22Rv1 (cell line): Measurements from ENCODE around the gene RAB40A.
"Not testable (repeated sequence)": the region's sequence is repeated elsewhere in the genome, so short reads cannot be mapped to it uniquely, and the experiment has no call there.

Source experiments
- H3K27ac ChIP-seq: fragments of 450-650 bp; 2 replicates; pipeline ENCODE4 v1.5.1; 2017
- ZFX ChIP-seq: fragments of 450-650 bp; IDR thresholded peaks from 2 replicates; pipeline ENCODE4 v1.6.1; 2017; ENCODE audit warnings: antibody characterized with exemption, borderline replicate concordance
- TF ChIP-seq, protein P1 (sequence below): fragments of 450-650 bp; IDR thresholded peaks from 2 replicates; pipeline ENCODE4 v1.5.1; 2017; ENCODE audit warnings: mild to moderate bottlenecking

The RAB40A gene

DNA sequence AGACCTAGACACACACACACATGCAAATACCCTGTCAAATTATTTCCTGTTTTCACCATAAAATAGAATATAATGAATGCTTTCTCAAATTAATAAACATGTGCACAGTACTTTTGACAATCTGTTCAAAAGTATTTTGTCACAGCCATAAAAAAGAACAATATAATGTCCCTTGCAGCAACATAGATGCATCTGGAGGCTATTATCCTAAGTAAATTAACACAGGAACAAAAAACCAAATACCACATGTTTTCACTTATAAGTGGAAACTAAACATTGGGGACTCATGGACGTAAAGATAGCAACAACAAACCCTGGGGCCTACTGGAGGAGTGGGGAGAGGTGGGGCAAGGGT is 15.5 kb downstream of the RAB40A start:
- TF ChIP-seq, protein P1, sequence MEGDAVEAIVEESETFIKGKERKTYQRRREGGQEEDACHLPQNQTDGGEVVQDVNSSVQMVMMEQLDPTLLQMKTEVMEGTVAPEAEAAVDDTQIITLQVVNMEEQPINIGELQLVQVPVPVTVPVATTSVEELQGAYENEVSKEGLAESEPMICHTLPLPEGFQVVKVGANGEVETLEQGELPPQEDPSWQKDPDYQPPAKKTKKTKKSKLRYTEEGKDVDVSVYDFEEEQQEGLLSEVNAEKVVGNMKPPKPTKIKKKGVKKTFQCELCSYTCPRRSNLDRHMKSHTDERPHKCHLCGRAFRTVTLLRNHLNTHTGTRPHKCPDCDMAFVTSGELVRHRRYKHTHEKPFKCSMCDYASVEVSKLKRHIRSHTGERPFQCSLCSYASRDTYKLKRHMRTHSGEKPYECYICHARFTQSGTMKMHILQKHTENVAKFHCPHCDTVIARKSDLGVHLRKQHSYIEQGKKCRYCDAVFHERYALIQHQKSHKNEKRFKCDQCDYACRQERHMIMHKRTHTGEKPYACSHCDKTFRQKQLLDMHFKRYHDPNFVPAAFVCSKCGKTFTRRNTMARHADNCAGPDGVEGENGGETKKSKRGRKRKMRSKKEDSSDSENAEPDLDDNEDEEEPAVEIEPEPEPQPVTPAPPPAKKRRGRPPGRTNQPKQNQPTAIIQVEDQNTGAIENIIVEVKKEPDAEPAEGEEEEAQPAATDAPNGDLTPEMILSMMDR: no peak
- TF ChIP-seq ZFX: no peak
- no peak overlapping the region for H3K27ac ChIP-seq

- no peak for TF ChIP-seq ZFX
- H3K27ac ChIP-seq: no peak overlapping the region
Observed at GRCh38 chrX:103503163-103503852, 16.0 kb downstream of the RAB40A start.

- H3K27ac ChIP-seq: no peak overlapping the region
- TF ChIP-seq, protein P1: no peak
- no peak for TF ChIP-seq ZFX
Observed at GRCh38 chrX:103498786-103499185, 20.5 kb downstream of the RAB40A start.

- no peak overlapping the region for H3K27ac ChIP-seq
- TF ChIP-seq, protein P1: no peak
- TF ChIP-seq ZFX: no peak
Observed at GRCh38 chrX:103495786-103496185, 23.5 kb downstream of the RAB40A start.

GRCh38 chrX:103493578-103493977 is 25.7 kb downstream of the RAB40A start:
- H3K27ac ChIP-seq: not testable (repeated sequence)

DNA sequence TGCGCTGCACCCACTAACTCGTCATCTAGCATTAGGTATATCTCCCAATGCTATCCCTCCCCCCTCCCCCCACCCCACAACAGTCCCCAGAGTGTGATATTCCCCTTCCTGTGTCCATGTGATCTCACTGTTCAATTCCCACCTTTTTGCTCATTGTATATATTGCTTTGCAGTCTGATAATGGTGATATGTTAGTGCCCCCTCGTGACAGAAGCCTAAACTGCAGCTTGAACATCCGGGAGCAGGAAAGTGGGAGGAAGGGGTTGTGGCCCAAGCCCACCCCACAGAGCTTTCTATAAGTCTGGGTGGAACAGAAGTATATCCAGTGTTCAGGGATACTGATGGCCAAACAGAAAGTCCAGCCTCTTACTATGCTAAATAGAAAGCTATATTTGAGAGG is 29.6 kb downstream of the RAB40A start:
- TF ChIP-seq, protein P1: peak; percentile 51
- not testable (repeated sequence) for H3K27ac ChIP-seq

DNA sequence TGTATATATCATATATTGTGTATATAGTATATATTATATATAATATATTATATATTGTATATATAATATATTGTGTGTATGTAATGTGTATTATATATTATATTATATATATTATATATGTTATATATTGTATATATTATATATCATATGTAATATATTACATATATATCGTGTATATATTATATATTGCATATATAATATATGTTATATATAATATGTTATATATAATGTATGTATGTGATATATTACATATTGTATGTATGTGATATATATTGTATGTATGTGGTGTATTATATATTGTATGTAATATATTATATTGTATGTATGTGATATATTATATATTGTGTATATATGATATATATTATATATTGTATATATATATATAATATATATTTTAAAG is 30.5 kb downstream of the RAB40A start:
- no peak overlapping the region for H3K27ac ChIP-seq
- TF ChIP-seq, protein P1: no peak
- no peak for TF ChIP-seq ZFX

- no peak overlapping the region for H3K27ac ChIP-seq
- TF ChIP-seq ZFX: no peak
- TF ChIP-seq, protein P1: peak; percentile 28
Observed at GRCh38 chrX:103488332-103488731, 31.0 kb downstream of the RAB40A start.
